SK-N-SH treated with all-trans-retinoic acid at 6 μM for 48 hours (cell line): Measurements from ENCODE around the gene ZNF543.

ENCODE experiments used
- ATAC-seq: fragments of 200-7000 bp; cut with Tn5 transposase; 3 replicates; pipeline ENCODE4 v1.9.1; 2020; ENCODE audit warnings: mild to moderate bottlenecking, moderate library complexity
- ARNTL ChIP-seq: fragments of 450-650 bp; formaldehyde crosslinking; IDR thresholded peaks from 2 replicates; pipeline ENCODE4 v1.5.0; 2020; ENCODE audit warnings: low read depth, mild to moderate bottlenecking, moderate library complexity, borderline replicate concordance
- BACH2 ChIP-seq: fragments of 250-450 bp; sonication (Bioruptor Pico); IDR thresholded peaks from 2 replicates; pipeline ENCODE4 v1.9.0; 2021; ENCODE audit warnings: mild to moderate bottlenecking, borderline replicate concordance
- CREB5 ChIP-seq: fragments of 250-450 bp; sonication (Bioruptor Pico); IDR thresholded peaks from 2 replicates; pipeline ENCODE4 v1.5.1; 2020; ENCODE audit warnings: low read depth, mild to moderate bottlenecking, moderate library complexity
- CSRNP3 ChIP-seq: fragments of 250-450 bp; sonication (Bioruptor Pico); IDR thresholded peaks from 2 replicates; pipeline ENCODE4 v1.5.1; 2021; ENCODE audit warnings: mild to moderate bottlenecking, moderate library complexity
- ESRRG ChIP-seq: fragments of 250-450 bp; sonication (Bioruptor Pico); IDR thresholded peaks from 2 replicates; pipeline ENCODE4 v1.6.1; 2021; ENCODE audit warnings: mild to moderate bottlenecking
- GLIS3 ChIP-seq: fragments of 250-450 bp; sonication (Bioruptor Pico); IDR thresholded peaks from 2 replicates; pipeline ENCODE4 v1.5.0; 2020; ENCODE audit warnings: mild to moderate bottlenecking, moderate library complexity
- ISL1 ChIP-seq: fragments of 250-450 bp; sonication (Bioruptor Pico); IDR thresholded peaks from 2 replicates; pipeline ENCODE4 v2.1.2; 2022; ENCODE audit warnings: mild to moderate bottlenecking, moderate library complexity
- OSR1 ChIP-seq: fragments of 250-450 bp; sonication (Bioruptor Pico); IDR thresholded peaks from 2 replicates; pipeline ENCODE4 v1.8.0; 2022; ENCODE audit warnings: moderate library complexity, mild to moderate bottlenecking, inconsistent platforms
- PATZ1 ChIP-seq: fragments of 250-450 bp; sonication (Bioruptor Pico); IDR thresholded peaks from 2 replicates; pipeline ENCODE4 v1.8.0; 2020; ENCODE audit warnings: mild to moderate bottlenecking, moderate library complexity, borderline replicate concordance
- POU6F1 ChIP-seq: fragments of 250-450 bp; sonication (Bioruptor Pico); IDR thresholded peaks from 2 replicates; pipeline ENCODE4 v1.8.0; 2021; ENCODE audit warnings: low read depth, mild to moderate bottlenecking, moderate library complexity, borderline replicate concordance
- PPARA ChIP-seq: fragments of 250-450 bp; sonication (Bioruptor Pico); IDR thresholded peaks from 2 replicates; pipeline ENCODE4 v1.5.0; 2020; ENCODE audit warnings: mild to moderate bottlenecking, borderline replicate concordance
- RARB ChIP-seq: fragments of 250-450 bp; sonication (Bioruptor Pico); IDR thresholded peaks from 2 replicates; pipeline ENCODE4 v1.8.0; 2021; ENCODE audit warnings: mild to moderate bottlenecking, moderate library complexity
- TOX ChIP-seq: fragments of 250-450 bp; sonication (Bioruptor Pico); IDR thresholded peaks from 2 replicates; pipeline ENCODE4 v1.8.0; 2021; ENCODE audit warnings: mild to moderate bottlenecking, moderate library complexity, borderline replicate concordance
- TSHZ2 ChIP-seq: fragments of 250-450 bp; sonication (Bioruptor Pico); IDR thresholded peaks from 2 replicates; pipeline ENCODE4 v1.5.0; 2020; ENCODE audit warnings: mild to moderate bottlenecking, moderate library complexity
- ZC3H10 ChIP-seq: fragments of 250-450 bp; sonication (Bioruptor Pico); IDR thresholded peaks from 2 replicates; pipeline ENCODE4 v1.5.1; 2021; ENCODE audit warnings: mild to moderate bottlenecking, moderate library complexity
- ZFP3 ChIP-seq: fragments of 250-450 bp; sonication (Bioruptor Pico); IDR thresholded peaks from 2 replicates; pipeline ENCODE4 v1.5.0; 2020; ENCODE audit warnings: mild to moderate bottlenecking, moderate library complexity
- ZFP30 ChIP-seq: fragments of 450-650 bp; formaldehyde crosslinking; IDR thresholded peaks from 2 replicates; pipeline ENCODE4 v1.5.0; 2022; ENCODE audit warnings: mild to moderate bottlenecking, moderate library complexity
- ZNF70 ChIP-seq: fragments of 450-650 bp; formaldehyde crosslinking; IDR thresholded peaks from 2 replicates; pipeline ENCODE4 v1.5.0; 2020; ENCODE audit warnings: mild to moderate bottlenecking, moderate library complexity
- ZNF8 ChIP-seq: fragments of 450-650 bp; formaldehyde crosslinking; IDR thresholded peaks from 2 replicates; pipeline ENCODE4 v1.5.0; 2020; ENCODE audit warnings: mild to moderate bottlenecking, moderate library complexity

ZNF543 gene

GRCh38 chr19:57342582-57342981 lies 22.3 kb downstream of the ZNF543 start:
- no peak for ATAC-seq
- no peak for TF ChIP-seq ZC3H10 (CRISPR knock-in tag)
- no peak for TF ChIP-seq BACH2 (CRISPR knock-in tag)
- no peak for TF ChIP-seq PPARA (CRISPR knock-in tag)
- TF ChIP-seq CREB5: no peak
- TF ChIP-seq TOX (CRISPR knock-in tag): no peak
- TF ChIP-seq ISL1 (CRISPR knock-in tag): no peak
- no peak for TF ChIP-seq GLIS3 (CRISPR knock-in tag)
- TF ChIP-seq ARNTL (CRISPR knock-in tag): no peak
- no peak for TF ChIP-seq POU6F1 (CRISPR knock-in tag)
- no peak for TF ChIP-seq PATZ1 (CRISPR knock-in tag)
- no peak for TF ChIP-seq ZNF8 (CRISPR knock-in tag)
- no peak for TF ChIP-seq ZFP30 (CRISPR knock-in tag)
- TF ChIP-seq OSR1 (CRISPR knock-in tag): no peak
- TF ChIP-seq, all 23 proteins: peak for 0

- no peak for TF ChIP-seq GLIS3 (CRISPR knock-in tag)
- no peak for TF ChIP-seq ARNTL (CRISPR knock-in tag)
- ATAC-seq: no peak
Measured at GRCh38 chr19:57348136-57348535, 27.9 kb downstream of the ZNF543 start.

GRCh38 chr19:57350877-57351805 lies 30.9 kb downstream of the ZNF543 start, which contains the start of gene ZNF304:
TSS of gene ZNF304 (plus strand) at chr19:57351271. CDS start at chr19:57351665, 394 bp downstream.
- TF ChIP-seq RARB (CRISPR knock-in tag) (no peak), ESRRG (CRISPR knock-in tag) (no peak), ARNTL (CRISPR knock-in tag) (no peak)
- TF ChIP-seq, all 23 proteins: peak for 0
- peak; percentile 100 for ATAC-seq

- TF ChIP-seq CSRNP3: no peak
- peak; percentile 8 for ATAC-seq
Measured at GRCh38 chr19:57351867-57352266, 31.6 kb downstream of the ZNF543 start.

GRCh38 chr19:57355916-57356315 lies 35.6 kb downstream of the ZNF543 start:
- ATAC-seq: no peak
- TF ChIP-seq OSR1 (CRISPR knock-in tag): no peak
- no peak for TF ChIP-seq GLIS3 (CRISPR knock-in tag)
- TF ChIP-seq TSHZ2 (CRISPR knock-in tag): no peak
- no peak for TF ChIP-seq ZNF70 (CRISPR knock-in tag)
- no peak for TF ChIP-seq ZFP3 (CRISPR knock-in tag)
- no peak for TF ChIP-seq ZFP30 (CRISPR knock-in tag)
- no peak for TF ChIP-seq PATZ1 (CRISPR knock-in tag)
- no peak for TF ChIP-seq POU6F1 (CRISPR knock-in tag)
